Measurements from ENCODE around the gene PPID. TPM values are rescaled to one million over a fixed set of nuclear protein-coding genes. Genes with fewer than 3 reads are reported as not detected.
"Not testable (repeated sequence)": the region's sequence is repeated elsewhere in the genome, so short reads cannot be mapped to it uniquely, and the experiment has no call there.

The PPID gene
- total RNA-seq, 1 donor from 2014 or later, result 27.8 TPM

DNA sequence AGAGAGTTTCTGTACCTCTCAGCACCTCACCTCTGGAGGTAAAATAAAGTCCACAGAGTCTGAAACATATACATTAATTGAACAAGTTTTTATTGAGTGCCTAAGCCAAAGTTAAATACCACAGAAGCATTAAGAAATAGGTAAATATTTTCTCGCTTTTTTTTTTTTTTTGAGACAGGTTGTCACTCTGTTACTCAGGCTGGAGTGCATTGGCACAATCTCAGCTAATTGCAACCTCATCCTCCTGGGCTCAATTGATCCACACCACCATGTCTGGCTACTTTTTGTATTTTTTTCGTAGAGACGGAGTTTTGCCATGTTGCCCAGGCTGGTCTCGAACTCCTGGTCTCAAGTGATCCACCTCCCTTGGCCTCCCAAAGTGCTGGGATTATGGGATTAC is 35.5 kb upstream of the PPID start:
- no peaks in the 10 kb centered on the region for H3K9me3 ChIP-seq (ENCODE audit: insufficient read depth, low read depth, low read length)

DNA sequence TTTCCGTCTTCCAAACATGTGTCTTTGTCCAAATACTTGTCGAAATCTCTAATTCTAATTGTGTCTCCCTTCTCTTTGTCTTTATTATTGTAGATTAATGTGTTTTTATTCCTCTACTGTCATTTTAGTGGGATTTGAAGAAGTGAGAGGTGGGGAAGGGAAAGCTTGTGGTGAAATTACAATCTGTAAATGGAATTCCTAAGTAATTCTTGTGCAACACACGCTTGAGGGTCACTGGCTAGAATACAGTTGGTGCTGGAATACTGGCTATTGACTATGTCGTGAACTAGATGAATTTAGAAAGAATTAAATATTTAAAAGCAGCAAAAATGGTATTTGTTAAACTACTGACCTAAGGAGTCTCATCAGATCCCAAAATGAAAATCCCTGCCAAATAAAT is 34.9 kb upstream of the PPID start:
- no peaks in the 10 kb centered on the region for H3K36me3 ChIP-seq (ENCODE audit: insufficient read depth, low read length)
- H3K27me3 ChIP-seq (ENCODE audit: insufficient read depth, low read length), result no peaks in the 10 kb centered on the region
- H3K4me2 ChIP-seq (ENCODE audit: low read length), result no peak overlapping the region
- H3K4me1 Mint-ChIP-seq (ENCODE audit: low read depth, unreplicated experiment), result peaks cover 5% of the 10 kb centered on the region
- H3K27ac Mint-ChIP-seq (ENCODE audit: unreplicated experiment), result no peak overlapping the region
- peaks cover 2% of the 10 kb centered on the region for H3K4me1 ChIP-seq (ENCODE audit: insufficient read depth, low read length)
- H3K9me3 Mint-ChIP-seq (ENCODE audit: unreplicated experiment), result peaks cover 5% of the 10 kb centered on the region
- no peak overlapping the region for H3K27ac ChIP-seq (ENCODE audit: low read depth, low read length)
- H3K27me3 Mint-ChIP-seq (ENCODE audit: low read depth, unreplicated experiment), result no peaks in the 10 kb centered on the region
- TF ChIP-seq EZH2 (IDR thresholded peaks at IDR 0.05; ENCODE audit: insufficient read depth, low read length), result no peak
- TF ChIP-seq, protein P1, sequence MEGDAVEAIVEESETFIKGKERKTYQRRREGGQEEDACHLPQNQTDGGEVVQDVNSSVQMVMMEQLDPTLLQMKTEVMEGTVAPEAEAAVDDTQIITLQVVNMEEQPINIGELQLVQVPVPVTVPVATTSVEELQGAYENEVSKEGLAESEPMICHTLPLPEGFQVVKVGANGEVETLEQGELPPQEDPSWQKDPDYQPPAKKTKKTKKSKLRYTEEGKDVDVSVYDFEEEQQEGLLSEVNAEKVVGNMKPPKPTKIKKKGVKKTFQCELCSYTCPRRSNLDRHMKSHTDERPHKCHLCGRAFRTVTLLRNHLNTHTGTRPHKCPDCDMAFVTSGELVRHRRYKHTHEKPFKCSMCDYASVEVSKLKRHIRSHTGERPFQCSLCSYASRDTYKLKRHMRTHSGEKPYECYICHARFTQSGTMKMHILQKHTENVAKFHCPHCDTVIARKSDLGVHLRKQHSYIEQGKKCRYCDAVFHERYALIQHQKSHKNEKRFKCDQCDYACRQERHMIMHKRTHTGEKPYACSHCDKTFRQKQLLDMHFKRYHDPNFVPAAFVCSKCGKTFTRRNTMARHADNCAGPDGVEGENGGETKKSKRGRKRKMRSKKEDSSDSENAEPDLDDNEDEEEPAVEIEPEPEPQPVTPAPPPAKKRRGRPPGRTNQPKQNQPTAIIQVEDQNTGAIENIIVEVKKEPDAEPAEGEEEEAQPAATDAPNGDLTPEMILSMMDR (IDR thresholded peaks at IDR 0.05; ENCODE audit: insufficient read depth, low read depth, low read length), result no peak
- H2AFZ ChIP-seq (ENCODE audit: low read depth, low read length), result no peak overlapping the region
- DNase-seq (ENCODE audit: low read depth) (peak; percentile 91), FAIRE-seq (no peak)
- H3K79me2 ChIP-seq (ENCODE audit: insufficient read depth, low read length), result no peaks in the 10 kb centered on the region
- no peak overlapping the region for H3K4me3 ChIP-seq (ENCODE audit: insufficient read depth, low read depth, low read length)
- no peak overlapping the region for H3K9ac ChIP-seq (ENCODE audit: low read length)
- no peaks in the 10 kb centered on the region for H4K20me1 ChIP-seq (ENCODE audit: insufficient read depth, low read length)
- no peaks in the 10 kb centered on the region for H3K9me3 ChIP-seq (ENCODE audit: insufficient read depth, low read depth, low read length)
- H3K4me3 Mint-ChIP-seq (ENCODE audit: unreplicated experiment), result no peak overlapping the region
- no peaks in the 10 kb centered on the region for H3K36me3 Mint-ChIP-seq (ENCODE audit: low read depth, unreplicated experiment)

More for the DNA sequence above, 35.5 kb upstream of the PPID start:
- Mint-ChIP-seq H3K9me3 (ENCODE audit: unreplicated experiment) (peaks cover 5% of the 10 kb centered on the region), H3K4me1 (ENCODE audit: low read depth, unreplicated experiment) (peaks cover 5% of the 10 kb centered on the region), H3K36me3 (ENCODE audit: low read depth, unreplicated experiment) (no peaks in the 10 kb centered on the region), H3K27me3 (ENCODE audit: low read depth, unreplicated experiment) (no peaks in the 10 kb centered on the region), H3K4me3 (ENCODE audit: unreplicated experiment) (no peak overlapping the region), H3K27ac (ENCODE audit: unreplicated experiment) (no peak overlapping the region)
- FAIRE-seq (no peak), DNase-seq (ENCODE audit: low read depth) (no peak)
- H3K27me3 ChIP-seq (ENCODE audit: insufficient read depth, low read length), result no peaks in the 10 kb centered on the region
- no peak overlapping the region for H2AFZ ChIP-seq (ENCODE audit: low read depth, low read length)
- H3K4me3 ChIP-seq (ENCODE audit: insufficient read depth, low read depth, low read length), result no peak overlapping the region
- H4K20me1 ChIP-seq (ENCODE audit: insufficient read depth, low read length), result no peaks in the 10 kb centered on the region
- peaks cover 2% of the 10 kb centered on the region for H3K4me1 ChIP-seq (ENCODE audit: insufficient read depth, low read length)
- H3K36me3 ChIP-seq (ENCODE audit: insufficient read depth, low read length), result no peaks in the 10 kb centered on the region
- H3K4me2 ChIP-seq (ENCODE audit: low read length), result no peak overlapping the region
- TF ChIP-seq, protein P1 (IDR thresholded peaks at IDR 0.05; ENCODE audit: insufficient read depth, low read depth, low read length), result no peak
- TF ChIP-seq EZH2 (IDR thresholded peaks at IDR 0.05; ENCODE audit: insufficient read depth, low read length), result no peak
- no peak overlapping the region for H3K27ac ChIP-seq (ENCODE audit: low read depth, low read length)
- H3K79me2 ChIP-seq (ENCODE audit: insufficient read depth, low read length), result no peaks in the 10 kb centered on the region
- H3K9ac ChIP-seq (ENCODE audit: low read length), result no peak overlapping the region

DNA sequence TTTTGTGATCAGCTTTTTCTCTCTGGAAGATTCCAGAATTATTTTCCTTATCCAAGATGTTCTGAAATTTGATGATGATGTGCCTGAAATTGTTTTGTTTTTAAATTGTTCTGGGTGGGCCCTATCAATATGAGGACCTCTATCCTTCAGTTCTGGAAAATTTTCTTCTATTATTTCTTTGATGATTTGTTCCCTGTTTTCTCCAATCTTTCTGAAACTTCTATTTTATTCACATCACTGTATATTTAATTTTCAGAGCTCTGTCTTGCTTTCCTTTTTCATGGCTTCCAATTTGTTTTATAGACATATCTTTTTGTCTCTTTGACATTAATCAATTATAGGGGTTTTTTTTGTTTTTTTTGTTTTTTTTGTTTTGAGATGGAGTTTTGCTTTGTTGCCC is 33.4 kb upstream of the PPID start:
- no peak for DNase-seq (ENCODE audit: low read depth)
- no peak for TF ChIP-seq EZH2 (IDR thresholded peaks at IDR 0.05; ENCODE audit: insufficient read depth, low read length)
- H3K36me3 Mint-ChIP-seq (ENCODE audit: low read depth, unreplicated experiment), result no peaks in the 10 kb centered on the region
- no peak for FAIRE-seq
- Histone ChIP-seq H3K9me3 (ENCODE audit: insufficient read depth, low read depth, low read length) (no peaks in the 10 kb centered on the region), H3K4me3 (ENCODE audit: insufficient read depth, low read depth, low read length) (no peak overlapping the region), H3K27me3 (ENCODE audit: insufficient read depth, low read length) (no peaks in the 10 kb centered on the region), H3K9ac (ENCODE audit: low read length) (no peak overlapping the region), H4K20me1 (ENCODE audit: insufficient read depth, low read length) (no peaks in the 10 kb centered on the region), H3K4me1 (ENCODE audit: insufficient read depth, low read length) (peaks cover 2% of the 10 kb centered on the region), H3K27ac (ENCODE audit: low read depth, low read length) (no peak overlapping the region), H3K4me2 (ENCODE audit: low read length) (no peak overlapping the region), H2AFZ (ENCODE audit: low read depth, low read length) (no peak overlapping the region), H3K36me3 (ENCODE audit: insufficient read depth, low read length) (no peaks in the 10 kb centered on the region), H3K79me2 (ENCODE audit: insufficient read depth, low read length) (no peaks in the 10 kb centered on the region)
- no peak overlapping the region for H3K27ac Mint-ChIP-seq (ENCODE audit: unreplicated experiment)
- no peaks in the 10 kb centered on the region for H3K27me3 Mint-ChIP-seq (ENCODE audit: low read depth, unreplicated experiment)
- H3K4me1 Mint-ChIP-seq (ENCODE audit: low read depth, unreplicated experiment), result peaks cover 5% of the 10 kb centered on the region
- no peak overlapping the region for H3K4me3 Mint-ChIP-seq (ENCODE audit: unreplicated experiment)
- H3K9me3 Mint-ChIP-seq (ENCODE audit: unreplicated experiment), result peaks cover 5% of the 10 kb centered on the region

DNA sequence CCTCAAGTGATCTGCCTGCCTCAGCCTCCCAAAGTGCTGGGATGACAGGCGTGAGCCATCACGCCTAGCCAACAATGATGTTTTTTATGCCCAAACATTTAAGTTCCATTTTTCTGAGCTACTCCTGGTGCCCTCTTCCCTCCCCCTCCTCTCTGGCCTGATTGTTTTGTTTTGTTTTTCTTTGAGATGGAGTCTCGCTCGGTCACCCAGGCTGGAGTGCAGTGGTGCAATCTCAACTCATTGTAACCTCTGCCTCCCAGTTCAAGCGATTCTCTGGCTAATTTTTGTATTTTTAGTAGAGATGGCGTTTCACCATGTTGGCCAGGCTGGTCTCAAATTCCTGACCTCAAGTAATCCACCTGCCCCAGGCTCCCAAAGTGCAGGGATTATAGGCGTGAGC is 32.6 kb upstream of the PPID start:
- not testable (repeated sequence) for H3K79me2 ChIP-seq (ENCODE audit: insufficient read depth, low read length); H3K4me1 Mint-ChIP-seq (ENCODE audit: low read depth, unreplicated experiment); H3K36me3 Mint-ChIP-seq (ENCODE audit: low read depth, unreplicated experiment); H3K27ac ChIP-seq (ENCODE audit: low read depth, low read length); H3K27me3 ChIP-seq (ENCODE audit: insufficient read depth, low read length); H3K9me3 ChIP-seq (ENCODE audit: insufficient read depth, low read depth, low read length); H3K9me3 Mint-ChIP-seq (ENCODE audit: unreplicated experiment); H3K36me3 ChIP-seq (ENCODE audit: insufficient read depth, low read length); H3K9ac ChIP-seq (ENCODE audit: low read length); H3K27ac Mint-ChIP-seq (ENCODE audit: unreplicated experiment); FAIRE-seq; H3K4me3 ChIP-seq (ENCODE audit: insufficient read depth, low read depth, low read length); H4K20me1 ChIP-seq (ENCODE audit: insufficient read depth, low read length); DNase-seq (ENCODE audit: low read depth); H3K27me3 Mint-ChIP-seq (ENCODE audit: low read depth, unreplicated experiment); H2AFZ ChIP-seq (ENCODE audit: low read depth, low read length); H3K4me3 Mint-ChIP-seq (ENCODE audit: unreplicated experiment); H3K4me1 ChIP-seq (ENCODE audit: insufficient read depth, low read length); H3K4me2 ChIP-seq (ENCODE audit: low read length)

Data from astrocyte (in vitro differentiated cells and primary cell).